Spleen (tissue), 11 donors: ENCODE measurements around the gene PAPPA2. TPM values are rescaled to one million over a fixed set of nuclear protein-coding genes. Genes with fewer than 3 reads are reported as not detected.

Experiments used
- DNase-seq: peaks from one replicate; pipeline ENCODE4 v3.0.0-alpha.2; 2020
- H3K27ac ChIP-seq, 8 donors: fragments of 200-600 bp; sonication (generic) in 7 of 8; 1 replicate in 4 of 8; 2 replicates in 4 of 8; pipeline versions ENCODE4 v1.5.0 to v1.8.0; 2016 to 2021; ENCODE audit warnings: inconsistent platforms in 4 of 8, mild to moderate bottlenecking in 4 of 8, moderate library complexity in 1 of 8
- H3K27me3 ChIP-seq, 7 donors: fragments of 200-600 bp; sonication (generic) in 6 of 7; replicated peaks in 1 of 7; 1 replicate in 4 of 7; 2 replicates in 3 of 7; pipeline versions ENCODE4 v1.5.0 to v1.8.0; 2016 to 2021; ENCODE audit warnings: inconsistent platforms in 3 of 7, mild to moderate bottlenecking in 1 of 7
- H3K36me3 ChIP-seq, 6 donors: fragments of 200-600 bp; sonication (generic) in 5 of 6; 1 replicate in 4 of 6; 2 replicates in 2 of 6; pipeline versions ENCODE4 v1.5.0 to v1.8.0; 2016 to 2021; ENCODE audit warnings: inconsistent platforms in 2 of 6
- H3K4me1 ChIP-seq, 6 donors: fragments of 200-600 bp; sonication (generic) in 5 of 6; 1 replicate in 3 of 6; 2 replicates in 3 of 6; pipeline versions ENCODE4 v1.5.0 to v1.8.0; 2016 to 2021; ENCODE audit warnings: inconsistent platforms in 3 of 6
- H3K4me3 ChIP-seq, 8 donors: fragments of 200-600 bp; sonication (generic) in 7 of 8; 1 replicate in 4 of 8; 2 replicates in 4 of 8; pipeline versions ENCODE4 v1.5.0 to v1.8.0; 2016 to 2021; ENCODE audit warnings: inconsistent platforms in 4 of 8, mild to moderate bottlenecking in 4 of 8, moderate library complexity in 2 of 8
- H3K9me3 ChIP-seq, 8 donors: fragments of 200-600 bp; sonication (generic) in 7 of 8; 1 replicate in 4 of 8; 2 replicates in 4 of 8; pipeline versions ENCODE4 v1.5.0 to v1.8.0; 2016 to 2021; ENCODE audit warnings: inconsistent platforms in 4 of 8
- CTCF ChIP-seq, 11 experiments: fragments of 200-600 bp in 7 of 11; fragments of 450-650 bp in 4 of 11; sonication (generic) in 4 of 11; IDR thresholded peaks in 8 of 11; conservative IDR thresholded peaks in 3 of 11; 1 replicate in 7 of 11; 2 replicates in 4 of 11; pipeline versions ENCODE4 v1.4.0 to v1.8.0; 2016 to 2021; ENCODE audit warnings: antibody characterized with exemption in 11 of 11, inconsistent platforms in 4 of 11, mild to moderate bottlenecking in 1 of 11
- POLR2A ChIP-seq, 3 donors: fragments of 450-650 bp; IDR thresholded peaks; one replicate each; pipeline ENCODE4 v1.5.1; 2017; ENCODE audit warnings: antibody characterized with exemption in 3 of 3, mild to moderate bottlenecking in 1 of 3
- POLR2AphosphoS5 ChIP-seq, 3 donors: sonication (generic); formaldehyde crosslinking; IDR thresholded peaks; one replicate each; pipeline ENCODE4 v1.5.1; 2017; ENCODE audit warnings: antibody characterized with exemption in 3 of 3
- WGBS, 5 donors: extraction: QIAGEN DNeasy Blood & Tissue Kit in 3 of 5; methylation state at CpG; one replicate each; pipeline versions ENCODE4 v1.1.5 to v1.1.7; 2013 to 2018; 5-methylcytosine and 5-hydroxymethylcytosine counted together
- intact Hi-C: fragments of 100-400 bp; cut with DNase I; formaldehyde crosslinking; loops from one replicate; pipeline ENCODE4 v1.15.0; 2023; ENCODE audit warnings: low total_unique reads
- polyA plus RNA-seq, 3 donors: library from polyadenylated mRNA; stranded (reverse); fragments of 200-250 nt; gene quantifications; one replicate each; pipeline ENCODE4 v1.2.1, GENCODE V29; 2013
- total RNA-seq, 7 donors: library from RNA; depleted of rRNA in 3 of 7; stranded (reverse); fragments of >200 nt in 3 of 7; fragmentation: NEBNext Ultra II Directional in 4 of 7; extraction: Animal tissue kit (Norgen Biotek cat#: 25700) in 4 of 7; gene quantifications; one replicate each; pipeline versions ENCODE4 v1.1.0 to v1.2.1, GENCODE V29; 2016 to 2021
- donor health status: healthy with polysubstance abuse.
- donor health status: DM: no; HTN: no; CAD: no; lungs with moderate emphysema.
- donor health status: DM: no; HTN: no; CAD: no.
- donor health status: Bipolar disorder and iron deficiency.
- donor health status: healthy.
- donor health status: DM: no; HTN: no; CAD: no.
- donor health status: DM: yes; HTN: yes; CAD: no.

The PAPPA2 gene
- total and polyA plus RNA-seq, 10 donors, result 0.02 to 0.76 (median 0.06) TPM; not detected in 3

GRCh38 chr1:176735201-176735600 lies 272.2 kb downstream of the PAPPA2 start:
- Histone ChIP-seq H3K4me3 (no peak overlapping the region), H3K4me1 (no peaks in the 10 kb centered on the region), H3K9me3 (no peaks in the 10 kb centered on the region), H3K36me3 (no peaks in the 10 kb centered on the region), H3K27me3 (peaks cover 0 to 3% (median 0%) of the 10 kb centered on the region in 7 donors), H3K27ac (no peak overlapping the region)
- no peak for TF ChIP-seq POLR2A (IDR thresholded peaks at IDR 0.05)
- TF ChIP-seq POLR2AphosphoS5 (IDR thresholded peaks at IDR 0.05), result no peak
- no peak for TF ChIP-seq CTCF (IDR thresholded peaks at IDR 0.05 in 8 of 11, conservative IDR thresholded peaks at IDR 0.05 in 3 of 11)
- no peak for DNase-seq
- intact Hi-C loops, result no loop called here
- 25 to 90% (median 81%) methylated on average over 1 of the region's 1 CpG for WGBS, 5 donors

- peaks cover 0 to 3% (median 0%) of the 10 kb centered on the region in 7 donors for H3K27me3 ChIP-seq
- no peak for TF ChIP-seq POLR2AphosphoS5 (IDR thresholded peaks at IDR 0.05)
- TF ChIP-seq POLR2A (IDR thresholded peaks at IDR 0.05), result no peak
- TF ChIP-seq CTCF (IDR thresholded peaks at IDR 0.05 in 8 of 11, conservative IDR thresholded peaks at IDR 0.05 in 3 of 11), result no peak
- H3K9me3 ChIP-seq, result no peaks in the 10 kb centered on the region
- intact Hi-C loops, result no loop called here
- no peaks in the 10 kb centered on the region for H3K36me3 ChIP-seq
- H3K27ac ChIP-seq, result no peak overlapping the region
- no peak overlapping the region for H3K4me3 ChIP-seq
- no peak for DNase-seq
- H3K4me1 ChIP-seq, result no peaks in the 10 kb centered on the region
Observed at GRCh38 chr1:176736015-176736414, 273.0 kb downstream of the PAPPA2 start.

- DNase-seq, result no peak
- Histone ChIP-seq H3K27me3 (no peaks in the 10 kb centered on the region), H3K4me1 (no peaks in the 10 kb centered on the region), H3K36me3 (no peaks in the 10 kb centered on the region), H3K4me3 (no peak overlapping the region), H3K27ac (no peak overlapping the region), H3K9me3 (no peaks in the 10 kb centered on the region)
- intact Hi-C loops, result no loop called here
- TF ChIP-seq CTCF (IDR thresholded peaks at IDR 0.05 in 8 of 11, conservative IDR thresholded peaks at IDR 0.05 in 3 of 11) (no peak), POLR2A (IDR thresholded peaks at IDR 0.05) (no peak), POLR2AphosphoS5 (IDR thresholded peaks at IDR 0.05) (no peak)
- 72 to 91% (median 75%) methylated on average over 4 of the region's 4 CpGs for WGBS, 5 donors
Observed at GRCh38 chr1:176741181-176741580, 278.2 kb downstream of the PAPPA2 start.

- Histone ChIP-seq H3K4me3 (no peak overlapping the region), H3K9me3 (no peaks in the 10 kb centered on the region), H3K27ac (no peak overlapping the region), H3K36me3 (no peaks in the 10 kb centered on the region), H3K4me1 (no peaks in the 10 kb centered on the region), H3K27me3 (no peaks in the 10 kb centered on the region)
- no peak for DNase-seq
- WGBS, 5 donors, result 69 to 85% (median 77%) methylated on average over 2 of the region's 2 CpGs
- intact Hi-C loops, result no loop called here
- TF ChIP-seq POLR2AphosphoS5 (IDR thresholded peaks at IDR 0.05), result no peak
- no peak for TF ChIP-seq POLR2A (IDR thresholded peaks at IDR 0.05)
- TF ChIP-seq CTCF (IDR thresholded peaks at IDR 0.05 in 8 of 11, conservative IDR thresholded peaks at IDR 0.05 in 3 of 11), result no peak
Observed at GRCh38 chr1:176742322-176742721, 279.3 kb downstream of the PAPPA2 start.
